RWPE1 (cell line): ENCODE data around the gene C16orf92.

Experiments used
- CTCF ChIA-PET: fragments of 350-600 bp; sonication (Branson Sonifier 250); formaldehyde crosslinking; extraction: SDS; loops from one replicate; lab custom pipeline; 2021; lab: Yijun Ruan, JAX
- POLR2A ChIA-PET: fragments of 400-600 bp; formaldehyde crosslinking; extraction: SDS; loops from one replicate; lab custom pipeline; 2020; ENCODE audit warnings: antibody characterized with exemption; ENCODE audit not compliant: low non-redundant PET; lab: Yijun Ruan, JAX
- DNase-seq: peaks from one replicate; pipeline ENCODE4 v3.0.0; 2012; ENCODE audit warnings: low spot score
- H3K27ac ChIP-seq: fragments of 450-650 bp; 2 replicates; pipeline ENCODE4 v1.5.1; 2017
- TF ChIP-seq, protein P1 (sequence below): fragments of 450-650 bp; conservative IDR thresholded peaks from 2 replicates; pipeline ENCODE4 v1.5.1; 2017; ENCODE audit warnings: low read depth, mild to moderate bottlenecking

C16orf92 gene

DNA sequence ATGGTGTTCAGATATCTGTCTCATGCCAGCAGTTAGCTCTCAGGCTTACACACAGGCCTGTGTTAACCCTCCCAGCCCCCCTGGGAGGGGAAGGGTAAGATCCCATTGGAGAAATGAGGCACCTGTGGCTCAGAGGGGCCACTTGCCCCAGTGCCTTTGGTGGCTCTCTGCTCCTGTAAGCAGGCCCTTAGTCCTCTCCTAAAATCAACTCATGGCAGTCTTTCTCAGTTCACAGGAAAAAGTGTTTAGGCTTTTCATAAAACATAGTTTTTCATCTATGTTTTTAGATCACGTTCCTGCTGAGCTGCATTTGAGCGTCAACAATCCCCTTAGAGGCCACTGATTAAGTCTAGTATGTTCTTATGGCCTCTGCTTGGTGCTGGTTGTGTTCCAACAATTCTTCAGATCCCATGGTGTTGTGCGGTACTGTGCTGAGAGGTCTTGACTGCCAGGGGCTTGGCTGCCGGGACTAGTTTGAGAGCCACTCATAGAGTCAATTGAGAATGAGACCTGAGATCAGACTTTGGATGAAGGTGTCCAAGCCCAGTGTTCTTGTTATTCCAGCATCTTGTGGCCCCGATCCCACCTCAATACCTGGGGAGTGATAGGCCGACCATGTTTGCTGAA lies 38.7 kb upstream of the C16orf92 start:
- H3K27ac ChIP-seq: peak overlapping the region; percentile 13; the same call in 1 of the 2 replicates
- DNase-seq: no peak
- TF ChIP-seq, protein P1, sequence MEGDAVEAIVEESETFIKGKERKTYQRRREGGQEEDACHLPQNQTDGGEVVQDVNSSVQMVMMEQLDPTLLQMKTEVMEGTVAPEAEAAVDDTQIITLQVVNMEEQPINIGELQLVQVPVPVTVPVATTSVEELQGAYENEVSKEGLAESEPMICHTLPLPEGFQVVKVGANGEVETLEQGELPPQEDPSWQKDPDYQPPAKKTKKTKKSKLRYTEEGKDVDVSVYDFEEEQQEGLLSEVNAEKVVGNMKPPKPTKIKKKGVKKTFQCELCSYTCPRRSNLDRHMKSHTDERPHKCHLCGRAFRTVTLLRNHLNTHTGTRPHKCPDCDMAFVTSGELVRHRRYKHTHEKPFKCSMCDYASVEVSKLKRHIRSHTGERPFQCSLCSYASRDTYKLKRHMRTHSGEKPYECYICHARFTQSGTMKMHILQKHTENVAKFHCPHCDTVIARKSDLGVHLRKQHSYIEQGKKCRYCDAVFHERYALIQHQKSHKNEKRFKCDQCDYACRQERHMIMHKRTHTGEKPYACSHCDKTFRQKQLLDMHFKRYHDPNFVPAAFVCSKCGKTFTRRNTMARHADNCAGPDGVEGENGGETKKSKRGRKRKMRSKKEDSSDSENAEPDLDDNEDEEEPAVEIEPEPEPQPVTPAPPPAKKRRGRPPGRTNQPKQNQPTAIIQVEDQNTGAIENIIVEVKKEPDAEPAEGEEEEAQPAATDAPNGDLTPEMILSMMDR: no peak
- ChIA-PET POLR2A (no interaction called here), CTCF (no interaction called here)

DNA sequence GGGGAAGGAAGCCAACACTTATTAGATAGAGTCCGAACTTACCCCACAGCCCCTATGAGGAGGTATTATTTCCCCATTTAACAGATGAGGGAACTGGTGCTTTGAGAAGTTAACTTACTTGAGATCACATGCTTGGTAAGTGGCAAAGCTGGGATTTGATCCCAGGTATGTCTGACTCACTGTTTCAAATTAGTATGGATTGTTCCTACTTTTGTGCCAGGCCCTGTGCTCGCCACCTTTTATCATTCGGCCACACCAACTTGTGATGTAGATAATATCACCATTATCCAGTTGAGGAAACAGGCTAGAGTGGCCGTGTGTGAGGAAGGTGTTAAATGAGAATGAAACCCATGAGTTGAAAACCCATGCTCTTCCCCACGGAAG lies 38.2 kb upstream of the C16orf92 start:
- no peak for DNase-seq
- POLR2A ChIA-PET: no interaction called here
- no peak overlapping the region for H3K27ac ChIP-seq
- TF ChIP-seq, protein P1: no peak
- CTCF ChIA-PET: no interaction called here

DNA sequence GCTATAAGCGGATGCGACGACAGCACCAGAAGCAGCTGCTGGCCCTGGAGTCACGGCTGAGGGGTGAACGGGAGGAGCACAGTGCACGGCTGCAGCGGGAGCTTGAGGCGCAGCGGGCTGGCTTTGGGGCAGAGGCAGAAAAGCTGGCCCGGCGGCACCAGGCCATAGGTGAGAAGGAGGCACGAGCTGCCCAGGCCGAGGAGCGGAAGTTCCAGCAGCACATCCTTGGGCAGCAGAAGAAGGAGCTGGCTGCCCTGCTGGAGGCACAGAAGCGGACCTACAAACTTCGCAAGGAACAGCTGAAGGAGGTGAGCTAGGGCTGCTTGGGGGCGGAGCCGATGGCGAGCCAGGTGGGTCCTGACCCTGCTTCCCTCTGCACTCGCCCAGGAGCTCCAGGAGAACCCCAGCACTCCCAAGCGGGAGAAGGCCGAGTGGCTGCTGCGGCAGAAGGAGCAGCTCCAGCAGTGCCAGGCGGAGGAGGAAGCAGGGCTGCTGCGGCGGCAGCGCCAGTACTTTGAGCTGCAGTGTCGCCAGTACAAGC lies 37.7 kb upstream of the C16orf92 start:
- DNase-seq: no peak
- TF ChIP-seq, protein P1: no peak
- H3K27ac ChIP-seq: peak overlapping the region; percentile 50; the same call in 1 of the 2 replicates
- CTCF ChIA-PET: interaction anchor here (0.7 to 1.0 kb wide), 2 partner anchors 20 to 41 kb away, joined by 3 to 5 read pairs; no protein-coding TSS in a partner anchor
- POLR2A ChIA-PET: no interaction called here

DNA sequence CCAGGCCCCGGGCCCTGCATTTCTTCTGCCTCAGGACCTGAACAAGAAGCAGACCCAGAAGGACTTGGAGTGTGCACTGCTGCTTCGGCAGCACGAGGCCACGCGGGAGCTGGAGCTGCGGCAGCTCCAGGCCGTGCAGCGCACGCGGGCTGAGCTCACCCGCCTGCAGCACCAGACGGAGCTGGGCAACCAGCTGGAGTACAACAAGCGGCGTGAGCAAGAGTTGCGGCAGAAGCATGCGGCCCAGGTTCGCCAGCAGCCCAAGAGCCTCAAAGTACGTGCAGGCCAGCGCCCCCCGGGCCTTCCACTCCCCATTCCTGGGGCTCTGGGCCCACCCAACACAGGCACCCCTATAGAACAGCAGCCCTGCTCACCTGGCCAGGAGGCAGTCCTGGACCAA lies 36.8 kb upstream of the C16orf92 start:
- ChIA-PET POLR2A (no interaction called here), CTCF (interaction anchor here (0.6 to 1.0 kb wide), 3 partner anchors 19 to 84 kb away, joined by 3 to 5 read pairs (median 4); no protein-coding TSS in a partner anchor)
- DNase-seq: no peak
- peak overlapping the region; percentile 50 for H3K27ac ChIP-seq
- TF ChIP-seq, protein P1: no peak

DNA sequence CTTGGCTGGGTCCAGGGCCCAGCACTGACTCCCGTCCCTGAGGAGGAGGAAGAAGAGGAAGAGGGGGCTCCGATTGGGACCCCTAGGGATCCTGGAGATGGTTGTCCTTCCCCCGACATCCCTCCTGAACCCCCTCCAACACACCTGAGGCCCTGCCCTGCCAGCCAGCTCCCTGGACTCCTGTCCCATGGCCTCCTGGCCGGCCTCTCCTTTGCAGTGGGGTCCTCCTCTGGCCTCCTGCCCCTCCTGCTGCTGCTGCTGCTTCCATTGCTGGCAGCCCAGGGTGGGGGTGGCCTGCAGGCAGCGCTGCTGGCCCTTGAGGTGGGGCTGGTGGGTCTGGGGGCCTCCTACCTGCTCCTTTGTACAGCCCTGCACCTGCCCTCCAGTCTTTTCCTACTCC lies 36.1 kb upstream of the C16orf92 start:
- no peak for DNase-seq
- TF ChIP-seq, protein P1: no peak
- H3K27ac ChIP-seq: peak overlapping the region; percentile 50
- CTCF ChIA-PET: interaction anchor here (0.6 to 0.8 kb wide), 3 partner anchors 19 to 85 kb away, joined by 3 to 4 read pairs (median 3); no protein-coding TSS in a partner anchor
- POLR2A ChIA-PET: no interaction called here

DNA sequence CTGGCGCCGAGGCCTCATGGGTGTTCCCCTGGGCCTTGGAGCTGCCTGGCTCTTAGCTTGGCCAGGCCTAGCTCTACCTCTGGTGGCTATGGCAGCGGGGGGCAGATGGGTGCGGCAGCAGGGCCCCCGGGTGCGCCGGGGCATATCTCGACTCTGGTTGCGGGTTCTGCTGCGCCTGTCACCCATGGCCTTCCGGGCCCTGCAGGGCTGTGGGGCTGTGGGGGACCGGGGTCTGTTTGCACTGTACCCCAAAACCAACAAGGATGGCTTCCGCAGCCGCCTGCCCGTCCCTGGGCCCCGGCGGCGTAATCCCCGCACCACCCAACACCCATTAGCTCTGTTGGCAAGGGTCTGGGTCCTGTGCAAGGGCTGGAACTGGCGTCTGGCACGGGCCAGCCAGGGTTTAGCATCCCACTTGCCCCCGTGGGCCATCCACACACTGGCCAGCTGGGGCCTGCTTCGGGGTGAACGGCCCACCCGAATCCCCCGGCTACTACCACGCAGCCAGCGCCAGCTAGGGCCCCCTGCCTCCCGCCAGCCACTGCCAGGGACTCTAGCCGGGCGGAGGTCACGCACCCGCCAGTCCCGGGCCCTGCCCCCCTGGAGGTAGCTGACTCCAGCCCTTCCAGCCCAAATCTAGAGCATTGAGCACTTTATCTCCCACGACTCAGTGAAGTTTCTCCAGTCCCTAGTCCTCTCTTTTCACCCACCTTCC lies 35.5 kb upstream of the C16orf92 start:
- DNase-seq: no peak
- ChIA-PET CTCF (interaction anchor here (0.6 to 0.8 kb wide), 2 partner anchors 18 to 61 kb away, joined by 3 read pairs; no protein-coding TSS in a partner anchor), POLR2A (no interaction called here)
- TF ChIP-seq, protein P1: no peak
- peak overlapping the region; percentile 50 for H3K27ac ChIP-seq
